ENCODE results near the gene EHF.

DNA sequence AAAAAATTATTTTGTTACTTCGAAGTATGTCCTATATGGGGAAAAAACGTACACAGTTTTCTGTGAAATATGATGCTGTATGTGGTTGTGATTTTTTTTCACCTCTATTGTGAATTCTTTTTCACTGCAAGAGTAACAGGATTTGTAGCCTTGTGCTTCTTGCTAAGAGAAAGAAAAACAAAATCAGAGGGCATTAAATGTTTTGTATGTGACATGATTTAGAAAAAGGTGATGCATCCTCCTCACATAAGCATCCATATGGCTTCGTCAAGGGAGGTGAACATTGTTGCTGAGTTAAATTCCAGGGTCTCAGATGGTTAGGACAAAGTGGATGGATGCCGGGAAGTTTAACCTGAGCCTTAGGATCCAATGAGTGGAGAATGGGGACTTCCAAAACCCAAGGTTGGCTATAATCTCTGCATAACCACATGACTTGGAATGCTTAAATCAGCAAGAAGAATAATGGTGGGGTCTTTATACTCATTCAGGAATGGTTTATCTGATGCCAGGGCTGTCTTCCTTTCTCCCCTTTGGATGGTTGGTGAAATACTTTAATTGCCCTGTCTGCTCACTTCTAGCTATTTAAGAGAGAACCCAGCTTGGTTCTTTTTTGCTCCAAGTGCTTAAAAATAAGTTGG, 38.3 kb downstream of the EHF start:
- TF ChIP-seq GATA3 (IDR thresholded peaks at IDR 0.05; ENCODE audit: low read depth, low read length) (no peak), GATA2 (IDR thresholded peaks at IDR 0.05; ENCODE audit: low read depth, low read length) (no peak)
